CD4-positive, CD25-positive, alpha-beta regulatory T cell (primary cell): ENCODE results near the gene RBP3. TPM values are rescaled to one million over a fixed set of nuclear protein-coding genes. Genes with fewer than 3 reads are reported as not detected.

ENCODE experiments used
- ATAC-seq, 2 donors: fragments of 150-1000 bp; cut with Tn5 transposase; one replicate each; pipeline ENCODE4 v1.10.0; 2021; ENCODE audit warnings: low read depth in 2 of 2, moderate number of reproducible peaks in 2 of 2, moderate library complexity in 1 of 2
- DNase-seq, 3 donors: peaks; one replicate each; pipeline versions ENCODE4 v3.0.0 to v3.0.0-alpha.2; 2012 to 2022; ENCODE audit warnings: mixed read lengths in 1 of 3
- H3K27ac ChIP-seq: one replicate; pipeline ENCODE4 v1.7.0; 2013; ENCODE audit warnings: mild to moderate bottlenecking, low read length; ENCODE audit not compliant: insufficient read depth, poor library complexity, severe bottlenecking
- H3K27me3 ChIP-seq: one replicate; pipeline ENCODE4 v1.7.0; 2013; ENCODE audit warnings: low read length; ENCODE audit not compliant: control insufficient read depth, insufficient read depth
- H3K36me3 ChIP-seq: one replicate; pipeline ENCODE4 v1.7.0; 2013; ENCODE audit warnings: mild to moderate bottlenecking, low read length, moderate library complexity; ENCODE audit not compliant: control insufficient read depth, insufficient read depth
- H3K4me1 ChIP-seq: 2 replicates; pipeline ENCODE4 v1.7.0; 2013; ENCODE audit warnings: mild to moderate bottlenecking, low read length; ENCODE audit not compliant: insufficient read depth, control insufficient read depth, poor library complexity, severe bottlenecking
- H3K4me3 ChIP-seq: one replicate; pipeline ENCODE4 v1.7.0; 2013; ENCODE audit warnings: low read depth, mild to moderate bottlenecking, low read length, moderate library complexity
- H3K9me3 ChIP-seq, 2 experiments: 1 replicate in 1 of 2; 2 replicates in 1 of 2; pipeline ENCODE4 v1.7.0; 2013; ENCODE audit warnings: low read length in 2 of 2, mild to moderate bottlenecking in 1 of 2, moderate library complexity in 1 of 2; ENCODE audit not compliant: control insufficient read depth in 2 of 2
- H3K27ac Mint-ChIP-seq, 3 donors: one replicate each; pipeline ENCODE4 v1.8.0; 2020 to 2022; ENCODE audit warnings: mild to moderate bottlenecking in 3 of 3, mixed read lengths in 3 of 3, moderate library complexity in 2 of 3
- H3K27me3 Mint-ChIP-seq: one replicate; pipeline ENCODE4 v1.8.0; 2022; ENCODE audit warnings: mild to moderate bottlenecking, mixed read lengths
- H3K36me3 Mint-ChIP-seq: one replicate; pipeline ENCODE4 v1.8.0; 2020; ENCODE audit warnings: mixed read lengths
- H3K4me1 Mint-ChIP-seq, 4 donors: one replicate each; pipeline ENCODE4 v1.8.0; 2020 to 2022; ENCODE audit warnings: mixed read lengths in 4 of 4, mild to moderate bottlenecking in 1 of 4
- H3K4me3 Mint-ChIP-seq, 4 donors: one replicate each; pipeline ENCODE4 v1.8.0; 2020 to 2022; ENCODE audit warnings: mild to moderate bottlenecking in 4 of 4, mixed read lengths in 4 of 4, moderate library complexity in 3 of 4
- H3K9me3 Mint-ChIP-seq, 7 donors: one replicate each; pipeline ENCODE4 v1.8.0; 2020 to 2022; ENCODE audit warnings: mixed read lengths in 7 of 7, mild to moderate bottlenecking in 3 of 7, moderate library complexity in 2 of 7
- polyA plus RNA-seq, 4 donors: library from polyadenylated mRNA; unstranded; fragments of 300-500 nt; fragmentation: Illumina TruSeq; gene quantifications; one replicate each; pipeline ENCODE4 v1.2.3, GENCODE V29; 2021
- total RNA-seq: library from RNA; stranded (reverse); gene quantifications from one replicate; pipeline ENCODE4 v1.2.3, GENCODE V29; 2022

RBP3 gene
- total and polyA plus RNA-seq, 5 donors from 2014 or later, result not detected

- H3K4me3 ChIP-seq, result no peak overlapping the region
- H3K4me1 Mint-ChIP-seq, result no peaks in the 10 kb centered on the region
- no peak overlapping the region for H3K4me3 Mint-ChIP-seq
- H3K27me3 Mint-ChIP-seq, result peaks cover 7% of the 10 kb centered on the region
- no peak overlapping the region for H3K27ac ChIP-seq
- no peaks in the 10 kb centered on the region for H3K9me3 ChIP-seq
- no peaks in the 10 kb centered on the region for H3K4me1 ChIP-seq
- ATAC-seq (no peak), DNase-seq (no peak)
- H3K27me3 ChIP-seq, result no peaks in the 10 kb centered on the region
- H3K36me3 ChIP-seq, result no peaks in the 10 kb centered on the region
- H3K27ac Mint-ChIP-seq, result no peak overlapping the region
- no peaks in the 10 kb centered on the region for H3K36me3 Mint-ChIP-seq
- H3K9me3 Mint-ChIP-seq, result no peaks in the 10 kb centered on the region
These were observed 8.2 kb upstream of the RBP3 start for GRCh38 chr10:47339759-47340607.

- H3K27ac Mint-ChIP-seq, result no peak overlapping the region
- DNase-seq, result peak; percentile 28 to 51 (median 46)
- Histone ChIP-seq H3K27ac (no peak overlapping the region), H3K36me3 (no peaks in the 10 kb centered on the region), H3K4me1 (no peaks in the 10 kb centered on the region), H3K27me3 (no peaks in the 10 kb centered on the region), H3K4me3 (no peak overlapping the region), H3K9me3 (no peaks in the 10 kb centered on the region)
- no peaks in the 10 kb centered on the region for H3K36me3 Mint-ChIP-seq
- no peaks in the 10 kb centered on the region for H3K9me3 Mint-ChIP-seq
- no peaks in the 10 kb centered on the region for H3K4me1 Mint-ChIP-seq
- peaks cover 7% of the 10 kb centered on the region for H3K27me3 Mint-ChIP-seq
- ATAC-seq, result peak in 1 of 2 donors; percentile 56
- H3K4me3 Mint-ChIP-seq, result no peak overlapping the region
These were observed 7.5 kb upstream of the RBP3 start for GRCh38 chr10:47340608-47341170.

- Histone ChIP-seq H3K27me3 (no peaks in the 10 kb centered on the region), H3K9me3 (no peaks in the 10 kb centered on the region), H3K27ac (no peak overlapping the region), H3K4me1 (no peaks in the 10 kb centered on the region), H3K4me3 (no peak overlapping the region), H3K36me3 (no peaks in the 10 kb centered on the region)
- DNase-seq (no peak), ATAC-seq (no peak)
- Mint-ChIP-seq H3K36me3 (no peaks in the 10 kb centered on the region), H3K27me3 (peaks cover 14% of the 10 kb centered on the region), H3K9me3 (no peaks in the 10 kb centered on the region), H3K4me3 (no peak overlapping the region), H3K4me1 (no peaks in the 10 kb centered on the region), H3K27ac (no peak overlapping the region)
These were observed 2.9 kb upstream of the RBP3 start for GRCh38 chr10:47344996-47345870.

GRCh38 chr10:47346581-47347302 is 1.4 kb upstream of the RBP3 start:
- no peaks in the 10 kb centered on the region for H3K36me3 ChIP-seq
- Mint-ChIP-seq H3K4me1 (no peaks in the 10 kb centered on the region), H3K9me3 (no peaks in the 10 kb centered on the region), H3K27ac (no peak overlapping the region), H3K27me3 (peaks cover 10% of the 10 kb centered on the region), H3K4me3 (no peak overlapping the region), H3K36me3 (no peaks in the 10 kb centered on the region)
- no peak overlapping the region for H3K27ac ChIP-seq
- no peaks in the 10 kb centered on the region for H3K9me3 ChIP-seq
- DNase-seq (no peak), ATAC-seq (no peak)
- no peak overlapping the region for H3K4me3 ChIP-seq
- H3K27me3 ChIP-seq, result no peaks in the 10 kb centered on the region
- no peaks in the 10 kb centered on the region for H3K4me1 ChIP-seq

GRCh38 chr10:47347303-47347675 is 874 bp upstream of the RBP3 start:
- no peak for ATAC-seq
- H3K4me1 Mint-ChIP-seq, result no peaks in the 10 kb centered on the region
- no peak overlapping the region for H3K4me3 ChIP-seq

GRCh38 chr10:47348661-47349470 is 703 bp downstream of the RBP3 start:
- H3K4me3 ChIP-seq, result no peak overlapping the region
- no peaks in the 10 kb centered on the region for H3K9me3 Mint-ChIP-seq
- H3K4me1 ChIP-seq, result no peaks in the 10 kb centered on the region
- H3K27ac ChIP-seq, result no peak overlapping the region
- DNase-seq (no peak), ATAC-seq (no peak)
- peaks cover 6% of the 10 kb centered on the region for H3K27me3 Mint-ChIP-seq
- H3K4me3 Mint-ChIP-seq, result no peak overlapping the region
- H3K9me3 ChIP-seq, result no peaks in the 10 kb centered on the region
- no peaks in the 10 kb centered on the region for H3K36me3 Mint-ChIP-seq
- no peak overlapping the region for H3K27ac Mint-ChIP-seq
- H3K4me1 Mint-ChIP-seq, result no peaks in the 10 kb centered on the region
- no peaks in the 10 kb centered on the region for H3K27me3 ChIP-seq
- H3K36me3 ChIP-seq, result no peaks in the 10 kb centered on the region

More at GRCh38 chr10:47347303-47347675, 874 bp upstream of the RBP3 start:
- Mint-ChIP-seq H3K27me3 (peaks cover 9% of the 10 kb centered on the region), H3K27ac (no peak overlapping the region), H3K9me3 (no peaks in the 10 kb centered on the region), H3K36me3 (no peaks in the 10 kb centered on the region), H3K4me3 (no peak overlapping the region)
- Histone ChIP-seq H3K9me3 (no peaks in the 10 kb centered on the region), H3K4me1 (no peaks in the 10 kb centered on the region), H3K27ac (no peak overlapping the region), H3K36me3 (no peaks in the 10 kb centered on the region), H3K27me3 (no peaks in the 10 kb centered on the region)
- DNase-seq, result no peak

- DNase-seq (no peak), ATAC-seq (no peak)
- Mint-ChIP-seq H3K36me3 (no peaks in the 10 kb centered on the region), H3K27ac (no peak overlapping the region), H3K27me3 (peaks cover 6% of the 10 kb centered on the region), H3K9me3 (no peaks in the 10 kb centered on the region), H3K4me3 (no peak overlapping the region), H3K4me1 (no peaks in the 10 kb centered on the region)
- H3K36me3 ChIP-seq, result no peaks in the 10 kb centered on the region
- H3K4me3 ChIP-seq, result no peak overlapping the region
- no peak overlapping the region for H3K27ac ChIP-seq
- no peaks in the 10 kb centered on the region for H3K9me3 ChIP-seq
- H3K4me1 ChIP-seq, result no peaks in the 10 kb centered on the region
- H3K27me3 ChIP-seq, result no peaks in the 10 kb centered on the region
These were observed 1.4 kb downstream of the RBP3 start for GRCh38 chr10:47349516-47349915.
